ENCODE data around the gene SERTAD2.

DNA sequence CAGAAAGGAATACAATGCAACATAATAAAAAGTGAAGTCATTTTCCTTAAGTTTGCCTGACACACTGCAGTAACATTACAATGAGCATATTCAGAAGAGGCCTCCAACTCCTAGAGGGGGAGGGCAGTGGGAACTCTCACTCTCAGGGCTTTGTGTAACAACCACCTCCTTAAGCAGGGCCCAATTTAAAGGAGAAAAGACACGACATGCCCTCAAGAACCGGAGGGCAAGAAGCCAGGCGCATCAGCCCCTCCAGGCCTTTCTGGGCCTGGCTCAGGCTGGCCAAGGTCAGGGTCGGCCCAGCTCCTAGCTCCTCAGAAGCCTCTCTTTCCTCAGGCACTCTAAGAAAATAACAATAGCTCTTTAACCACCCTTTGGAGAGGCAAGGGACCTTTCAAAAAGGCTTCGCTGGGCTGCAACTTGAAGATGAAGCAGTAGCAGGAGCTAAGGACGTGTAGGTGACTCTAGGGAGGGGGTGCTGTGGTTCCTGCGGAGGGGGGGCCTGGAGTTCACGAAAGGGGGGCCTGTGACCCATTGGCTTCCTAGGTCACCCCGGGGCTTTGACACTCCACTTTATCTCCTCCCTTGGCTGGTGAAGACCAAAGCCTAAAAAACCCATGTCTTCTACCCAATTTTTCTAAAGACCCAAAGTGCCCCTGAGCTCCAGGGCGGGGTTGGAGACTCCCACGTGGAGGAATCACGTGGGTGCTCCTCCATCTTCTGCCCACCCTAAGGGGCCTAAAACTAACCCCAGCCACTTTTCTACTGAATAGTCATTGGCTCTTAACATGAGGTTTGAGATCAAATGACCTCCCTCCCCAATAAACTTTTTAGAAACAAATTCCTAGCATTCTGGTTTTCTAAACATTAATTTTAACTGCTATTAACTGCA is 13.3 kb downstream of the SERTAD2 start:
- TF ChIP-seq, protein P1, sequence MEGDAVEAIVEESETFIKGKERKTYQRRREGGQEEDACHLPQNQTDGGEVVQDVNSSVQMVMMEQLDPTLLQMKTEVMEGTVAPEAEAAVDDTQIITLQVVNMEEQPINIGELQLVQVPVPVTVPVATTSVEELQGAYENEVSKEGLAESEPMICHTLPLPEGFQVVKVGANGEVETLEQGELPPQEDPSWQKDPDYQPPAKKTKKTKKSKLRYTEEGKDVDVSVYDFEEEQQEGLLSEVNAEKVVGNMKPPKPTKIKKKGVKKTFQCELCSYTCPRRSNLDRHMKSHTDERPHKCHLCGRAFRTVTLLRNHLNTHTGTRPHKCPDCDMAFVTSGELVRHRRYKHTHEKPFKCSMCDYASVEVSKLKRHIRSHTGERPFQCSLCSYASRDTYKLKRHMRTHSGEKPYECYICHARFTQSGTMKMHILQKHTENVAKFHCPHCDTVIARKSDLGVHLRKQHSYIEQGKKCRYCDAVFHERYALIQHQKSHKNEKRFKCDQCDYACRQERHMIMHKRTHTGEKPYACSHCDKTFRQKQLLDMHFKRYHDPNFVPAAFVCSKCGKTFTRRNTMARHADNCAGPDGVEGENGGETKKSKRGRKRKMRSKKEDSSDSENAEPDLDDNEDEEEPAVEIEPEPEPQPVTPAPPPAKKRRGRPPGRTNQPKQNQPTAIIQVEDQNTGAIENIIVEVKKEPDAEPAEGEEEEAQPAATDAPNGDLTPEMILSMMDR (IDR thresholded peaks at IDR 0.05 in 8 of 11, conservative IDR thresholded peaks at IDR 0.05 in 3 of 11): no peak
- TF ChIP-seq POLR2AphosphoS5 (IDR thresholded peaks at IDR 0.05): peak in 2 of 3 donors; percentile 30 to 39
- no peak for TF ChIP-seq POLR2A (IDR thresholded peaks at IDR 0.05)
